ENCODE measurements around the gene RBM19. TPM values are rescaled to one million over a fixed set of nuclear protein-coding genes. Genes with fewer than 3 reads are reported as not detected.

The RBM19 gene
- total RNA-seq, 1 experiment from 2014 or later: 35.7 TPM

DNA sequence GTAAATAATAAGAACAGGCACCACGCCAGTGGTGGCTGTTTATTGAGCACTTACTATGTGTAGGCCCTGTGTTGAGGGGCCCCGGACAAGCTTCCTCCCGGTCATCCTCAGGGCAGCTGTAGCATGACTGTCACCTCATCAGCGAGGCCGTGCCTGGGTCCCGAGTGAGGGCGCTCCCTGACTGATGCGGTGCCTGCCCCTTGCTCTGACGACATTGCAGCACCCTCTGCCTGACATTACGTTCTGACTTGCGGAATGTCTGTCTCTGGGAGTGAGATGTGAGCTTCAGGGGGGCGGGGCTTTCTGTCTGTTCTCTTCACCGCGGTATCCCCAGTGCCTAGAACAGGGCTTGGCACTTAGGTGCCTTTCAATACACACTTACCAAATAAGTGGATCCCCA is 167.6 kb downstream of the RBM19 start:
- intact Hi-C loops (cut with micrococcal nuclease; ENCODE audit: unreplicated experiment): no loop called here
- H3K27me3 Mint-ChIP-seq (ENCODE audit: insufficient read depth, unreplicated experiment): no peaks in the 10 kb centered on the region
- no peak overlapping the region for H3K27ac Mint-ChIP-seq (ENCODE audit: unreplicated experiment)
- no peak overlapping the region for H3K4me3 ChIP-seq (ENCODE audit: low read depth, low read length)
- ChIA-PET POLR2A (no interaction called here), CTCF (interaction anchor here (0.5 kb wide), 1 partner anchor 339 kb away, joined by 3 read pairs; no protein-coding TSS in a partner anchor)
- no peaks in the 10 kb centered on the region for H3K4me1 Mint-ChIP-seq (ENCODE audit: low read depth, unreplicated experiment)
- no peaks in the 10 kb centered on the region for H3K9me3 ChIP-seq
- no peaks in the 10 kb centered on the region for H3K9me3 Mint-ChIP-seq (ENCODE audit: unreplicated experiment)
- no peaks in the 10 kb centered on the region for H3K27me3 ChIP-seq (replicated peaks; ENCODE audit: control insufficient read depth, insufficient read depth, low read length)
- no peak overlapping the region for H3K4me3 Mint-ChIP-seq (ENCODE audit: unreplicated experiment)
- TF ChIP-seq, protein P1, sequence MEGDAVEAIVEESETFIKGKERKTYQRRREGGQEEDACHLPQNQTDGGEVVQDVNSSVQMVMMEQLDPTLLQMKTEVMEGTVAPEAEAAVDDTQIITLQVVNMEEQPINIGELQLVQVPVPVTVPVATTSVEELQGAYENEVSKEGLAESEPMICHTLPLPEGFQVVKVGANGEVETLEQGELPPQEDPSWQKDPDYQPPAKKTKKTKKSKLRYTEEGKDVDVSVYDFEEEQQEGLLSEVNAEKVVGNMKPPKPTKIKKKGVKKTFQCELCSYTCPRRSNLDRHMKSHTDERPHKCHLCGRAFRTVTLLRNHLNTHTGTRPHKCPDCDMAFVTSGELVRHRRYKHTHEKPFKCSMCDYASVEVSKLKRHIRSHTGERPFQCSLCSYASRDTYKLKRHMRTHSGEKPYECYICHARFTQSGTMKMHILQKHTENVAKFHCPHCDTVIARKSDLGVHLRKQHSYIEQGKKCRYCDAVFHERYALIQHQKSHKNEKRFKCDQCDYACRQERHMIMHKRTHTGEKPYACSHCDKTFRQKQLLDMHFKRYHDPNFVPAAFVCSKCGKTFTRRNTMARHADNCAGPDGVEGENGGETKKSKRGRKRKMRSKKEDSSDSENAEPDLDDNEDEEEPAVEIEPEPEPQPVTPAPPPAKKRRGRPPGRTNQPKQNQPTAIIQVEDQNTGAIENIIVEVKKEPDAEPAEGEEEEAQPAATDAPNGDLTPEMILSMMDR (IDR thresholded peaks at IDR 0.05; ENCODE audit: insufficient read depth in 1 of 2, low read depth in 1 of 2, low read length in 1 of 2, severe bottlenecking in 1 of 2, unreplicated experiment in 1 of 2): no peak
- BruUV-seq (replicated peaks): no TSS peak
- no peaks in the 10 kb centered on the region for H3K4me1 ChIP-seq
- DNase-seq: no peak
- no peaks in the 10 kb centered on the region for H3K36me3 ChIP-seq (ENCODE audit: control insufficient read depth, insufficient read depth, low read length)
- H3K36me3 Mint-ChIP-seq (ENCODE audit: insufficient read depth, unreplicated experiment): peaks cover 7% of the 10 kb centered on the region

DNA sequence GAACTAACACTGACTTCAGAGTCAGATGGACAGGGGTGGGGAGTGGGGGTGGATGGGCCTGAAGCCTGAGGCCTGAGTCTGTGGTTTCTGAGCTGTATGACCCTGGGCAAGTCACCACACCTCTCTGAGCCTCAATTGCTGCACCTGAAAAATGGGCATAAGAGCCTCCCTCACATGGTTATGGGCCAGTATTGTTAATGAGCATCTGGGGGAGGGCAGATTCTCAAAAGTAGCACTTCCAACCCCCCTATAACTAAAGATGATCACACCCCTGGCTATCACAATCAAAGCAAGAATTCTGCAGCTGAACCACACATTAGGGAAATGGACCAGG is 168.6 kb downstream of the RBM19 start:
- intact Hi-C loops (cut with micrococcal nuclease; ENCODE audit: unreplicated experiment): no loop called here
- ChIA-PET POLR2A (no interaction called here), CTCF (no interaction called here)
- no peaks in the 10 kb centered on the region for H3K9me3 Mint-ChIP-seq (ENCODE audit: unreplicated experiment)
- Histone ChIP-seq H3K9me3 (no peaks in the 10 kb centered on the region), H3K4me1 (no peaks in the 10 kb centered on the region), H3K27me3 (replicated peaks; ENCODE audit: control insufficient read depth, insufficient read depth, low read length) (no peaks in the 10 kb centered on the region), H3K36me3 (ENCODE audit: control insufficient read depth, insufficient read depth, low read length) (no peaks in the 10 kb centered on the region), H3K4me3 (ENCODE audit: low read depth, low read length) (no peak overlapping the region)
- H3K27me3 Mint-ChIP-seq (ENCODE audit: insufficient read depth, unreplicated experiment): no peaks in the 10 kb centered on the region
- no TSS peak for BruUV-seq (replicated peaks)
- no peak overlapping the region for H3K4me3 Mint-ChIP-seq (ENCODE audit: unreplicated experiment)
- no peak for DNase-seq
- no peak overlapping the region for H3K27ac Mint-ChIP-seq (ENCODE audit: unreplicated experiment)
- no peaks in the 10 kb centered on the region for H3K4me1 Mint-ChIP-seq (ENCODE audit: low read depth, unreplicated experiment)
- TF ChIP-seq, protein P1 (IDR thresholded peaks at IDR 0.05; ENCODE audit: insufficient read depth in 1 of 2, low read depth in 1 of 2, low read length in 1 of 2, severe bottlenecking in 1 of 2, unreplicated experiment in 1 of 2): no peak
- peaks cover 6% of the 10 kb centered on the region for H3K36me3 Mint-ChIP-seq (ENCODE audit: insufficient read depth, unreplicated experiment)

DNA sequence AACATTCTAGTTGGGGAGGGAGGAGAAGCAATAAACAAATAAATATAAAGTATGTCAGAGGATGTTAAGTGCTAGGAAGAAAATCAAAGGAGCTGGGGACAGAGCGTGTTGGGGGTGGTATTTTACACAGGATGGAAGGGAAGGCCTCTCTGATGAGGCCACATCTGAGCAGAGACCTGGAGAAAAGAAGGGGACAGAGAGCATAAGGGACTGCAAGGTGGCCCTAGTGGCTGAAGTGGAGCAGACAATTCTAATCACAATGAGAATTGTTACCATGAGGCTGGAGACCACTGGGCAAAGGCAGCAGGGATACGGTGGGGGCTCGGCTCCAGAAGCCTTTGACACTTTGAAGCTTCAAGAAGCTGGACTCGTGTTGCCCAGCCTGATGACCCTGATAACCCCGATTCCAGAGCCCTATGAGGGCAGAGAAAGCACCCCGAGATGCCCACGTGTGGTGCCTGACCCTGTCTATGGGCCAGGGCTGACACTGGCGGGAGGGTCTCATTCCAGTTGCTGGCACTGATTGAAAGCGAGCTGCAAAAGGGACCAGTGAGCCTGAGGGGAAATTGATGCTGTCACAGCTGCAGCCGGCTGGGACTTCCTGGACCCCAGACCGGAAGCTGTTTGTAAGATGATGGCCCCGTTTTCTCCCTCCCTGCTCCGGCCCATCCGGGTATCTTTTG is 169.1 kb downstream of the RBM19 start:
- Mint-ChIP-seq H3K27ac (ENCODE audit: unreplicated experiment) (no peak overlapping the region), H3K9me3 (ENCODE audit: unreplicated experiment) (no peaks in the 10 kb centered on the region), H3K4me1 (ENCODE audit: low read depth, unreplicated experiment) (no peaks in the 10 kb centered on the region), H3K36me3 (ENCODE audit: insufficient read depth, unreplicated experiment) (peaks cover 6% of the 10 kb centered on the region), H3K27me3 (ENCODE audit: insufficient read depth, unreplicated experiment) (no peaks in the 10 kb centered on the region), H3K4me3 (ENCODE audit: unreplicated experiment) (no peak overlapping the region)
- no peaks in the 10 kb centered on the region for H3K36me3 ChIP-seq (ENCODE audit: control insufficient read depth, insufficient read depth, low read length)
- ChIA-PET CTCF (no interaction called here), POLR2A (no interaction called here)
- no peak overlapping the region for H3K4me3 ChIP-seq (ENCODE audit: low read depth, low read length)
- intact Hi-C loops (cut with micrococcal nuclease; ENCODE audit: unreplicated experiment): no loop called here
- BruUV-seq (replicated peaks): no TSS peak
- no peaks in the 10 kb centered on the region for H3K4me1 ChIP-seq
- TF ChIP-seq, protein P1 (IDR thresholded peaks at IDR 0.05; ENCODE audit: insufficient read depth in 1 of 2, low read depth in 1 of 2, low read length in 1 of 2, severe bottlenecking in 1 of 2, unreplicated experiment in 1 of 2): no peak
- H3K27me3 ChIP-seq (replicated peaks; ENCODE audit: control insufficient read depth, insufficient read depth, low read length): no peaks in the 10 kb centered on the region
- DNase-seq: no peak
- no peaks in the 10 kb centered on the region for H3K9me3 ChIP-seq

Data from Caco-2 (cell line).